HepG2 (cell line): ENCODE data around the gene SLC10A2. TPM values are rescaled to one million over a fixed set of nuclear protein-coding genes. Genes with fewer than 3 reads are reported as not detected.

Source experiments
- ATAC-seq: fragments of 200-7000 bp; cut with Tn5 transposase; 3 replicates; pipeline ENCODE4 v1.9.1; 2020; ENCODE audit warnings: mild to moderate bottlenecking, moderate library complexity
- BruUV-seq: library from RNA; stranded (reverse); fragments of 400-500 nt; replicated peaks from 2 replicates; lab custom pipeline; 2021; lab: Mats Ljungman, UMichigan
- CTCF ChIA-PET: fragments of 300-600 bp; formaldehyde crosslinking; extraction: SDS; loops from one replicate; lab custom pipeline; 2021; ENCODE audit warnings: low total read pairs, inconsistent platforms, low intra/inter-chr PET ratio; lab: Yijun Ruan, JAX
- POLR2A ChIA-PET: fragments of 350-600 bp; sonication (Branson Sonifier 250); formaldehyde crosslinking; loops from one replicate; lab custom pipeline; 2020; ENCODE audit warnings: antibody characterized with exemption, inconsistent platforms; lab: Yijun Ruan, JAX
- DNase-seq: peaks from one replicate; pipeline ENCODE4 v3.0.0-alpha.2; 2015; ENCODE audit warnings: low spot score
- FAIRE-seq: peaks from 3 replicates; lab custom pipeline; 2011; peaks lifted over from hg19 to GRCh38; lab: Jason Lieb, UNC
- H2AFZ ChIP-seq: one replicate; pipeline ENCODE4 v1.6.1; 2011; ENCODE audit warnings: low read length, inconsistent platforms
- H3K27ac ChIP-seq: fragments of 300-600 bp; 3 replicates; pipeline ENCODE4 v1.8.0; 2011; ENCODE audit warnings: mixed run types, mild to moderate bottlenecking, mixed read lengths, low read length, inconsistent platforms; ENCODE audit not compliant: insufficient read depth; ENCODE audit errors: extremely low read length
- H3K27me3 ChIP-seq, 2 experiments: fragments of 200-600 bp in 1 of 2; 2 replicates in 1 of 2; 3 replicates in 1 of 2; pipeline versions ENCODE4 v1.6.0 to v1.8.0; 2011; ENCODE audit warnings: low read length in 2 of 2, mild to moderate bottlenecking in 2 of 2, moderate library complexity in 2 of 2, inconsistent platforms in 1 of 2; ENCODE audit not compliant: insufficient read depth in 2 of 2, control insufficient read depth in 1 of 2
- H3K36me3 ChIP-seq, 2 experiments: fragments of 200-600 bp in 1 of 2; replicated peaks in 1 of 2; 2 replicates in 1 of 2; 3 replicates in 1 of 2; pipeline versions ENCODE4 v1.5.1 to v1.8.0; 2011; ENCODE audit warnings: low read length in 2 of 2, inconsistent platforms in 1 of 2; ENCODE audit not compliant: insufficient read depth in 2 of 2, control insufficient read depth in 1 of 2
- H3K4me1 ChIP-seq: 2 replicates; pipeline ENCODE4 v1.5.1; 2012; ENCODE audit warnings: low read length, inconsistent platforms; ENCODE audit not compliant: insufficient read depth
- H3K4me2 ChIP-seq: 2 replicates; pipeline ENCODE4 v1.6.0; 2011; ENCODE audit warnings: low read depth, low read length, inconsistent platforms
- H3K4me3 ChIP-seq, 3 experiments: fragments of 200-600 bp in 1 of 3; sonication (generic), shearing (Covaris generic) in 1 of 3; replicated peaks in 1 of 3; 2 replicates each; pipeline ENCODE4 v1.5.1; 2011 to 2016; ENCODE audit warnings: low read length in 3 of 3, inconsistent platforms in 2 of 3, low read depth in 2 of 3, mild to moderate bottlenecking in 2 of 3, control low read depth in 1 of 3, mixed read lengths in 1 of 3; ENCODE audit not compliant: insufficient read depth in 1 of 3
- H3K79me2 ChIP-seq: one replicate; pipeline ENCODE4 v1.6.1; 2011; ENCODE audit warnings: low read length, inconsistent platforms; ENCODE audit not compliant: insufficient read depth
- H3K9ac ChIP-seq: 2 replicates; pipeline ENCODE4 v1.6.0; 2011; ENCODE audit warnings: mild to moderate bottlenecking, low read depth, low read length, inconsistent platforms; ENCODE audit not compliant: insufficient read depth
- H3K9me3 ChIP-seq: 2 replicates; pipeline ENCODE4 v1.5.1; 2012; ENCODE audit warnings: mild to moderate bottlenecking, low read length
- H4K20me1 ChIP-seq: 2 replicates; pipeline ENCODE4 v1.6.0; 2011; ENCODE audit warnings: inconsistent platforms, mild to moderate bottlenecking, low read length, moderate library complexity; ENCODE audit not compliant: insufficient read depth
- ATF7-NPFF ChIP-seq: sonication (generic); formaldehyde crosslinking; IDR thresholded peaks from 2 replicates; pipeline ENCODE4 v1.8.1; 2023; ENCODE audit warnings: mild to moderate bottlenecking, low read depth, missing genetic modification reagents, moderate library complexity
- IKZF4 ChIP-seq: sonication (generic); formaldehyde crosslinking; IDR thresholded peaks from 2 replicates; pipeline ENCODE4 v1.5.1; 2020; ENCODE audit warnings: borderline replicate concordance, mild to moderate bottlenecking, low read depth, missing genetic modification reagents; ENCODE audit errors: not compliant biosample characterization
- ISL2 ChIP-seq: sonication (generic); formaldehyde crosslinking; IDR thresholded peaks from 2 replicates; pipeline ENCODE4 v1.5.0; 2020; ENCODE audit warnings: missing genetic modification reagents
- KLF15 ChIP-seq: sonication (generic); formaldehyde crosslinking; IDR thresholded peaks from 2 replicates; pipeline ENCODE4 v1.8.1; 2023; ENCODE audit warnings: borderline replicate concordance, mild to moderate bottlenecking, inconsistent platforms, missing genetic modification reagents, mixed read lengths
- SMAD9 ChIP-seq: sonication (generic); formaldehyde crosslinking; IDR thresholded peaks from 2 replicates; pipeline ENCODE4 v1.5.1; 2020; ENCODE audit warnings: mild to moderate bottlenecking, missing genetic modification reagents
- ZBTB3 ChIP-seq: sonication (generic); formaldehyde crosslinking; IDR thresholded peaks from 2 replicates; pipeline ENCODE4 v1.4.0; 2020; ENCODE audit warnings: low read depth, mild to moderate bottlenecking, moderate library complexity, missing genetic modification reagents, borderline replicate concordance
- ZFP36L2 ChIP-seq: sonication (generic); formaldehyde crosslinking; IDR thresholded peaks from 2 replicates; pipeline ENCODE4 v1.4.0; 2020; ENCODE audit warnings: missing genetic modification reagents
- ZMYM2 ChIP-seq: sonication (generic); formaldehyde crosslinking; IDR thresholded peaks from 2 replicates; pipeline ENCODE4 v1.8.0; 2022; ENCODE audit warnings: mild to moderate bottlenecking, missing genetic modification reagents
- ZNF335 ChIP-seq: sonication (generic); formaldehyde crosslinking; IDR thresholded peaks from 2 replicates; pipeline ENCODE4 v1.4.0; 2020; ENCODE audit warnings: missing genetic modification reagents
- WGBS: methylation state at CpG from one replicate; pipeline ENCODE4 v1.1.6; 2017; ENCODE audit warnings: low lambda C conversion rate; 5-methylcytosine and 5-hydroxymethylcytosine counted together
- in situ Hi-C: cut with HindIII; loops from 2 replicates; pipeline ENCODE4 v1.10.0; 2017; ENCODE audit warnings: low pct_unique_long_range_greater_than_20kb; ENCODE audit not compliant: extremely low pct_ligation_motif_present
- intact Hi-C: fragments of 100-400 bp; cut with micrococcal nuclease; formaldehyde crosslinking; loops from one replicate; pipeline ENCODE4 v1.10.0; 2022; ENCODE audit not compliant: unreplicated experiment
- polyA plus RNA-seq, 8 experiments: library from polyadenylated mRNA; depleted of rRNA in 3 of 8; stranded (reverse) in 7 of 8; unstranded in 1 of 8; fragments of >200 nt; fragmentation: Illumina TruSeq in 4 of 8; extraction: Trizol in 4 of 8; gene quantifications; 2 replicates each; pipeline versions ENCODE4 v1.2.1 to v1.2.3, GENCODE V29; 2011 to 2016; ENCODE audit warnings: low read depth in 4 of 8, missing spikeins in 1 of 8, mixed read lengths in 1 of 8; ENCODE audit not compliant: insufficient read depth in 1 of 8
- total RNA-seq, 5 experiments: library from RNA; depleted of rRNA; stranded (reverse); fragments of >200 nt; fragmentation: Illumina TruSeq; extraction: Trizol; gene quantifications; 2 replicates each; pipeline ENCODE4 v1.2.3, GENCODE V29; 2016; ENCODE audit warnings: low read depth in 1 of 5
- TF ChIP-seq, protein P1 (sequence below): sonication (generic); formaldehyde crosslinking; IDR thresholded peaks from 2 replicates; pipeline ENCODE4 v1.8.1; 2022; ENCODE audit warnings: low read depth, mild to moderate bottlenecking, missing genetic modification reagents

The SLC10A2 gene
- total and polyA plus RNA-seq, 2 of the 13 experiments (the other 11 are each of a cell fraction or from before 2014, with no cell fraction given) = not detected

GRCh38 chr13:103007427-103007762, 58.8 kb downstream of the SLC10A2 start:
- no peaks in the 10 kb centered on the region for H3K4me1 ChIP-seq
- no peak for ATAC-seq
- intact Hi-C loops = no loop called here
- no peak overlapping the region for H3K4me2 ChIP-seq
- FAIRE-seq = no peak
- no peaks in the 10 kb centered on the region for H3K27me3 ChIP-seq
- no peaks in the 10 kb centered on the region for H3K36me3 ChIP-seq
- no peak overlapping the region for H3K4me3 ChIP-seq
- TF ChIP-seq KLF15 (no peak), ISL2 (CRISPR knock-in tag) (no peak), IKZF4 (CRISPR knock-in tag) (no peak), SMAD9 (CRISPR knock-in tag) (no peak), ATF7-NPFF (CRISPR knock-in tag) (no peak), ZBTB3 (no peak), ZMYM2 (no peak), ZFP36L2 (no peak), ZNF335 (CRISPR knock-in tag) (no peak)
- TF ChIP-seq, protein P1, sequence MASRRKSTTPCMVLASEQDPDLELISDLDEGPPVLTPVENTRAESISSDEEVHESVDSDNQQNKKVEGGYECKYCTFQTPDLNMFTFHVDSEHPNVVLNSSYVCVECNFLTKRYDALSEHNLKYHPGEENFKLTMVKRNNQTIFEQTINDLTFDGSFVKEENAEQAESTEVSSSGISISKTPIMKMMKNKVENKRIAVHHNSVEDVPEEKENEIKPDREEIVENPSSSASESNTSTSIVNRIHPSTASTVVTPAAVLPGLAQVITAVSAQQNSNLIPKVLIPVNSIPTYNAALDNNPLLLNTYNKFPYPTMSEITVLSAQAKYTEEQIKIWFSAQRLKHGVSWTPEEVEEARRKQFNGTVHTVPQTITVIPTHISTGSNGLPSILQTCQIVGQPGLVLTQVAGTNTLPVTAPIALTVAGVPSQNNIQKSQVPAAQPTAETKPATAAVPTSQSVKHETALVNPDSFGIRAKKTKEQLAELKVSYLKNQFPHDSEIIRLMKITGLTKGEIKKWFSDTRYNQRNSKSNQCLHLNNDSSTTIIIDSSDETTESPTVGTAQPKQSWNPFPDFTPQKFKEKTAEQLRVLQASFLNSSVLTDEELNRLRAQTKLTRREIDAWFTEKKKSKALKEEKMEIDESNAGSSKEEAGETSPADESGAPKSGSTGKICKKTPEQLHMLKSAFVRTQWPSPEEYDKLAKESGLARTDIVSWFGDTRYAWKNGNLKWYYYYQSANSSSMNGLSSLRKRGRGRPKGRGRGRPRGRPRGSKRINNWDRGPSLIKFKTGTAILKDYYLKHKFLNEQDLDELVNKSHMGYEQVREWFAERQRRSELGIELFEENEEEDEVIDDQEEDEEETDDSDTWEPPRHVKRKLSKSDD = no peak
- TF ChIP-seq, all 625 proteins: peak for 0
- Histone ChIP-seq H3K27ac (no peak overlapping the region), H2AFZ (no peak overlapping the region), H3K79me2 (no peaks in the 10 kb centered on the region), H3K9ac (no peak overlapping the region), H4K20me1 (no peaks in the 10 kb centered on the region), H3K9me3 (no peaks in the 10 kb centered on the region)
- ChIA-PET POLR2A (no interaction called here), CTCF (no interaction called here)
- DNase-seq = no peak
- WGBS = 2% methylated on average over 4 of the region's 4 CpGs
- in situ Hi-C loops = no loop called here
- no TSS peak for BruUV-seq
